GM12878 (cell line): ENCODE data around the gene TFRC. TPM values are rescaled to one million over a fixed set of nuclear protein-coding genes. Genes with fewer than 3 reads are reported as not detected.
"Not testable (repeated sequence)": the region's sequence is repeated elsewhere in the genome, so short reads cannot be mapped to it uniquely, and the experiment has no call there.

ENCODE experiments used
- ATAC-seq: fragments of 200-7000 bp; cut with Tn5 transposase; 3 replicates; pipeline ENCODE4 v1.9.1; 2020; ENCODE audit warnings: mild to moderate bottlenecking, moderate library complexity
- BruUV-seq: library from RNA; stranded (reverse); fragments of 400-500 nt; replicated peaks from 2 replicates; lab custom pipeline; 2021; lab: Mats Ljungman, UMichigan
- CTCF ChIA-PET: fragments of 300-600 bp; sonication (Branson Sonifier 250); formaldehyde crosslinking; extraction: SDS; loops from one replicate; lab custom pipeline; 2021; ENCODE audit warnings: inconsistent platforms; lab: Yijun Ruan, JAX
- POLR2A ChIA-PET: fragments of 350-600 bp; formaldehyde crosslinking; extraction: SDS; loops from one replicate; lab custom pipeline; 2021; ENCODE audit warnings: inconsistent platforms; lab: Charles Lee
- RAD21 ChIA-PET: fragments of 300-600 bp; sonication (Branson Sonifier 250); formaldehyde crosslinking; loops from one replicate; lab custom pipeline; 2023; ENCODE audit warnings: antibody characterized with exemption; ENCODE audit not compliant: unreplicated experiment; lab: Charles Lee
- SMC1A ChIA-PET: fragments of 300-600 bp; sonication (Branson Sonifier 250); formaldehyde crosslinking; loops from one replicate; lab custom pipeline; 2023; ENCODE audit not compliant: unreplicated experiment, uncharacterized antibody; lab: Charles Lee
- DNase-seq: peaks from one replicate; pipeline ENCODE4 v3.0.0-alpha.2; 2011; ENCODE audit warnings: low read depth, low spot score
- FAIRE-seq: peaks from 3 replicates; lab custom pipeline; 2011; peaks lifted over from hg19 to GRCh38; lab: Jason Lieb, UNC
- H2AFZ ChIP-seq: 2 replicates; pipeline ENCODE4 v1.6.0; 2011; ENCODE audit warnings: low read depth, low read length, control low read depth; ENCODE audit not compliant: control insufficient read depth
- H3K27ac ChIP-seq: 2 replicates; pipeline ENCODE4 v1.5.1; 2011; ENCODE audit warnings: control low read depth; ENCODE audit not compliant: control insufficient read depth, insufficient read depth
- H3K27me3 ChIP-seq, 2 experiments: replicated peaks in 1 of 2; 2 replicates each; pipeline versions ENCODE4 v1.6.0 to v1.6.1; 2011; ENCODE audit warnings: low read length in 1 of 2; ENCODE audit not compliant: control insufficient read depth in 2 of 2, insufficient read depth in 2 of 2
- H3K36me3 ChIP-seq, 2 experiments: 2 replicates each; pipeline ENCODE4 v1.5.1; 2011; ENCODE audit warnings: low read length in 1 of 2; ENCODE audit not compliant: control insufficient read depth in 2 of 2, insufficient read depth in 2 of 2
- H3K4me1 ChIP-seq: 2 replicates; pipeline ENCODE4 v1.6.1; 2011; ENCODE audit warnings: mild to moderate bottlenecking, low read length, moderate library complexity, mixed read lengths; ENCODE audit not compliant: control insufficient read depth, insufficient read depth
- H3K4me2 ChIP-seq: 2 replicates; pipeline ENCODE4 v1.6.0; 2011; ENCODE audit warnings: control low read depth; ENCODE audit not compliant: control insufficient read depth, insufficient read depth
- H3K4me3 ChIP-seq: fragments of 200-600 bp; sonication (generic); 2 replicates; pipeline ENCODE4 v1.5.1; 2016
- H3K79me2 ChIP-seq: 2 replicates; pipeline ENCODE4 v1.6.0; 2011; ENCODE audit warnings: low read length; ENCODE audit not compliant: control insufficient read depth, insufficient read depth
- H3K9ac ChIP-seq: 2 replicates; pipeline ENCODE4 v1.8.0; 2011; ENCODE audit warnings: low read length, control low read depth, mixed read lengths; ENCODE audit not compliant: control insufficient read depth, insufficient read depth
- H3K9me3 ChIP-seq: replicated peaks from 3 replicates; pipeline ENCODE4 v1.5.1; 2011; ENCODE audit warnings: mild to moderate bottlenecking, low read length; ENCODE audit not compliant: control insufficient read depth, insufficient read depth
- H4K20me1 ChIP-seq: 2 replicates; pipeline ENCODE4 v1.6.0; 2011; ENCODE audit not compliant: control insufficient read depth, insufficient read depth
- HDGF ChIP-seq: fragments of 450-650 bp; IDR thresholded peaks from 2 replicates; pipeline ENCODE4 v1.6.1; 2016; ENCODE audit warnings: antibody characterized with exemption
- IKZF1 ChIP-seq: fragments of 450-650 bp; conservative IDR thresholded peaks from 2 replicates; pipeline ENCODE4 v1.6.1; 2017; ENCODE audit warnings: antibody characterized with exemption, mild to moderate bottlenecking
- MLLT1 ChIP-seq: fragments of 450-650 bp; IDR thresholded peaks from 2 replicates; pipeline ENCODE4 v1.6.1; 2016; ENCODE audit warnings: mild to moderate bottlenecking
- MXI1 ChIP-seq: fragments of 150-350 bp; IDR thresholded peaks from 2 replicates; pipeline ENCODE4 v1.6.1; 2011; ENCODE audit warnings: low read depth, mild to moderate bottlenecking, inconsistent platforms, low read length, improper control_type of control experiment
- NBN ChIP-seq: fragments of 450-650 bp; IDR thresholded peaks from 2 replicates; pipeline ENCODE4 v1.6.1; 2016
- WGBS: methylation state at CpG from one replicate; pipeline ENCODE4 v1.1.6; 2016; ENCODE audit warnings: low lambda C conversion rate; ENCODE audit not compliant: insufficient replicate concordance, insufficient coverage; ENCODE audit errors: missing lambda C conversion rate; 5-methylcytosine and 5-hydroxymethylcytosine counted together
- in situ Hi-C: fragments of 300-500 bp; cut with MboI; formaldehyde crosslinking; loops from 9 replicates; pipeline ENCODE4 v1.14.3; 2018; ENCODE audit warnings: mixed read lengths
- intact Hi-C: fragments of 100-400 bp; cut with micrococcal nuclease; formaldehyde crosslinking; loops from one replicate; pipeline ENCODE4 v1.14.2; 2022; ENCODE audit not compliant: unreplicated experiment
- polyA plus RNA-seq, 11 experiments: library from polyadenylated mRNA; depleted of rRNA in 4 of 11; unstranded in 6 of 11; stranded (reverse) in 5 of 11; fragments of >200 nt; fragmentation: Nextera tagmentation in 4 of 11; fragmentation: Illumina TruSeq in 1 of 11; extraction: Ambion mirVana in 4 of 11; extraction: Trizol in 1 of 11; gene quantifications; 1 replicate in 1 of 11; 2 replicates in 10 of 11; pipeline versions ENCODE4 v1.2.1 to v1.2.3, GENCODE V29; 2011 to 2016; ENCODE audit warnings: inconsistent platforms in 2 of 11, missing spikeins in 2 of 11, low read depth in 1 of 11
- total RNA-seq, 4 experiments: library from RNA; depleted of rRNA in 3 of 4; stranded (reverse); fragments of >200 nt in 3 of 4; fragmentation: Illumina TruSeq in 1 of 4; extraction: Trizol in 1 of 4; gene quantifications; 2 replicates each; pipeline versions ENCODE4 v1.2.1 to v1.2.3, GENCODE V29; 2013 to 2021

The TFRC gene
- total and polyA plus RNA-seq, 10 of the 15 experiments (the other 5 are each of a cell fraction or from before 2014, with no cell fraction given), result 123 to 526 (median 316) TPM

GRCh38 chr3:196080101-196080846 is 1.6 kb downstream of the TFRC start:
- TF ChIP-seq IKZF1 (0 out of 2 replicates have a peak, but pooled peaks have one; percentile 15), NBN (0 out of 2 replicates have a peak, but pooled peaks have one; percentile 25), MXI1 (peak; percentile 39; the same call in 1 of the 2 replicates), MLLT1 (peak; percentile 74), HDGF (peak; percentile 27; the same call in 1 of the 2 replicates)
- H2AFZ ChIP-seq, ATAC-seq, intact Hi-C loops, H3K4me1 ChIP-seq, DNase-seq, H4K20me1 ChIP-seq, in situ Hi-C loops, H3K27me3 ChIP-seq, H3K9me3 ChIP-seq, FAIRE-seq: not testable (repeated sequence)
- peak overlapping the region; percentile 94 for H3K4me3 ChIP-seq
- ChIA-PET RAD21 (interaction anchor here (0.7 to 7.4 kb wide), 11 partner anchors 10 to 112 kb away, joined by 3 to 52 read pairs (median 6); no protein-coding TSS in a partner anchor), POLR2A (interaction anchor here (0.7 to 8.5 kb wide), 17 partner anchors 8 to 112 kb away, joined by 3 to 85 read pairs (median 6); no protein-coding TSS in a partner anchor), SMC1A (interaction anchor here (0.7 to 12.5 kb wide), 21 partner anchors 10 to 165 kb away, joined by 3 to 155 read pairs (median 8); no protein-coding TSS in a partner anchor), CTCF (interaction anchor here (1.0 to 2.9 kb wide), 8 partner anchors 9 to 116 kb away, joined by 3 to 14 read pairs (median 4); no protein-coding TSS in a partner anchor)
- H3K4me2 ChIP-seq, result peak overlapping the region; percentile 86
- WGBS, result 2% methylated on average over 23 of the region's 23 CpGs
- H3K36me3 ChIP-seq, result peaks cover 1 to 25% of the 10 kb centered on the region in 2 experiments
- peaks cover 66% of the 10 kb centered on the region for H3K79me2 ChIP-seq
- H3K27ac ChIP-seq, result peak overlapping the region; percentile 96
- peak overlapping the region; percentile 86 for H3K9ac ChIP-seq
- BruUV-seq, result TSS peak; percentile 75
